GM12878 (cell line): ENCODE measurements around the gene MGAT5. TPM values are rescaled to one million over a fixed set of nuclear protein-coding genes. Genes with fewer than 3 reads are reported as not detected.
A peak's percentile ranks its signal among the peaks of the same experiment; 100 is the strongest.

Experiments
- ATAC-seq: fragments of 200-7000 bp; cut with Tn5 transposase; 3 replicates; pipeline ENCODE4 v1.9.1; 2020; ENCODE audit warnings: mild to moderate bottlenecking, moderate library complexity
- BruUV-seq: library from RNA; stranded (reverse); fragments of 400-500 nt; replicated peaks from 2 replicates; lab custom pipeline; 2021; lab: Mats Ljungman, UMichigan
- CTCF ChIA-PET: fragments of 300-600 bp; sonication (Branson Sonifier 250); formaldehyde crosslinking; extraction: SDS; loops from one replicate; lab custom pipeline; 2021; ENCODE audit warnings: inconsistent platforms; lab: Yijun Ruan, JAX
- POLR2A ChIA-PET: fragments of 350-600 bp; formaldehyde crosslinking; extraction: SDS; loops from one replicate; lab custom pipeline; 2021; ENCODE audit warnings: inconsistent platforms; lab: Charles Lee
- RAD21 ChIA-PET: fragments of 300-600 bp; sonication (Branson Sonifier 250); formaldehyde crosslinking; loops from one replicate; lab custom pipeline; 2023; ENCODE audit warnings: antibody characterized with exemption; ENCODE audit not compliant: unreplicated experiment; lab: Charles Lee
- SMC1A ChIA-PET: fragments of 300-600 bp; sonication (Branson Sonifier 250); formaldehyde crosslinking; loops from one replicate; lab custom pipeline; 2023; ENCODE audit not compliant: unreplicated experiment, uncharacterized antibody; lab: Charles Lee
- DNase-seq: peaks from one replicate; pipeline ENCODE4 v3.0.0-alpha.2; 2011; ENCODE audit warnings: low read depth, low spot score
- FAIRE-seq: peaks from 3 replicates; lab custom pipeline; 2011; peaks lifted over from hg19 to GRCh38; lab: Jason Lieb, UNC
- H2AFZ ChIP-seq: 2 replicates; pipeline ENCODE4 v1.6.0; 2011; ENCODE audit warnings: low read depth, low read length, control low read depth; ENCODE audit not compliant: control insufficient read depth
- H3K27ac ChIP-seq: 2 replicates; pipeline ENCODE4 v1.5.1; 2011; ENCODE audit warnings: control low read depth; ENCODE audit not compliant: control insufficient read depth, insufficient read depth
- H3K27me3 ChIP-seq, 2 experiments: replicated peaks in 1 of 2; 2 replicates each; pipeline versions ENCODE4 v1.6.0 to v1.6.1; 2011; ENCODE audit warnings: low read length in 1 of 2; ENCODE audit not compliant: control insufficient read depth in 2 of 2, insufficient read depth in 2 of 2
- H3K36me3 ChIP-seq, 2 experiments: 2 replicates each; pipeline ENCODE4 v1.5.1; 2011; ENCODE audit warnings: low read length in 1 of 2; ENCODE audit not compliant: control insufficient read depth in 2 of 2, insufficient read depth in 2 of 2
- H3K4me1 ChIP-seq: 2 replicates; pipeline ENCODE4 v1.6.1; 2011; ENCODE audit warnings: mild to moderate bottlenecking, low read length, moderate library complexity, mixed read lengths; ENCODE audit not compliant: control insufficient read depth, insufficient read depth
- H3K4me2 ChIP-seq: 2 replicates; pipeline ENCODE4 v1.6.0; 2011; ENCODE audit warnings: control low read depth; ENCODE audit not compliant: control insufficient read depth, insufficient read depth
- H3K4me3 ChIP-seq: fragments of 200-600 bp; sonication (generic); 2 replicates; pipeline ENCODE4 v1.5.1; 2016
- H3K79me2 ChIP-seq: 2 replicates; pipeline ENCODE4 v1.6.0; 2011; ENCODE audit warnings: low read length; ENCODE audit not compliant: control insufficient read depth, insufficient read depth
- H3K9ac ChIP-seq: 2 replicates; pipeline ENCODE4 v1.8.0; 2011; ENCODE audit warnings: low read length, control low read depth, mixed read lengths; ENCODE audit not compliant: control insufficient read depth, insufficient read depth
- H3K9me3 ChIP-seq: replicated peaks from 3 replicates; pipeline ENCODE4 v1.5.1; 2011; ENCODE audit warnings: mild to moderate bottlenecking, low read length; ENCODE audit not compliant: control insufficient read depth, insufficient read depth
- H4K20me1 ChIP-seq: 2 replicates; pipeline ENCODE4 v1.6.0; 2011; ENCODE audit not compliant: control insufficient read depth, insufficient read depth
- CTCF ChIP-seq, 3 experiments: IDR thresholded peaks in 2 of 3; conservative IDR thresholded peaks in 1 of 3; 2 replicates each; pipeline ENCODE4 v1.5.1; 2011; ENCODE audit warnings: low read depth in 3 of 3, low read length in 3 of 3, mild to moderate bottlenecking in 3 of 3, control low read depth in 2 of 3, moderate library complexity in 2 of 3, inconsistent platforms in 1 of 3, mixed read lengths in 1 of 3; ENCODE audit not compliant: control insufficient read depth in 2 of 3, insufficient read depth in 1 of 3; ENCODE audit errors: extremely low read depth in 1 of 3
- FOXK2 ChIP-seq: fragments of 450-650 bp; IDR thresholded peaks from 2 replicates; pipeline ENCODE4 v1.6.1; 2017; ENCODE audit warnings: mild to moderate bottlenecking, moderate library complexity
- HDAC6 ChIP-seq: fragments of 200-600 bp; sonication (generic); IDR thresholded peaks from one replicate; pipeline ENCODE4 v1.8.0; 2017; ENCODE audit warnings: antibody characterized with exemption; ENCODE audit not compliant: unreplicated experiment
- IKZF2 ChIP-seq, 2 experiments: fragments of 450-650 bp; IDR thresholded peaks; 2 replicates each; pipeline ENCODE4 v1.6.1; 2017; ENCODE audit warnings: mild to moderate bottlenecking in 2 of 2, moderate library complexity in 2 of 2
- JUND ChIP-seq: IDR thresholded peaks from 2 replicates; pipeline ENCODE4 v1.6.1; 2012; ENCODE audit warnings: low read depth, mild to moderate bottlenecking, low read length, improper control_type of control experiment, moderate library complexity
- NBN ChIP-seq: fragments of 450-650 bp; IDR thresholded peaks from 2 replicates; pipeline ENCODE4 v1.6.1; 2016
- RAD21 ChIP-seq: IDR thresholded peaks from 2 replicates; pipeline ENCODE4 v1.6.1; 2011; ENCODE audit warnings: mild to moderate bottlenecking, low read depth, low read length, moderate library complexity; ENCODE audit not compliant: insufficient read depth
- RBBP5 ChIP-seq: fragments of 200-600 bp; sonication (generic); conservative IDR thresholded peaks from 2 replicates; pipeline ENCODE4 v1.6.1; 2016
- RUNX3 ChIP-seq: IDR thresholded peaks from 2 replicates; pipeline ENCODE4 v1.6.1; 2012; ENCODE audit warnings: low read length, inconsistent platforms
- SMAD1 ChIP-seq: fragments of 450-650 bp; IDR thresholded peaks from 2 replicates; pipeline ENCODE4 v1.6.1; 2018; ENCODE audit warnings: mild to moderate bottlenecking, low read depth; ENCODE audit not compliant: partially characterized antibody
- TAF1 ChIP-seq: IDR thresholded peaks from 2 replicates; pipeline ENCODE4 v1.6.1; 2011; ENCODE audit warnings: mild to moderate bottlenecking, low read depth, low read length, borderline replicate concordance
- TCF3 ChIP-seq: IDR thresholded peaks from 2 replicates; pipeline ENCODE4 v1.6.1; 2012; ENCODE audit warnings: low read depth, mild to moderate bottlenecking, low read length, borderline replicate concordance; ENCODE audit not compliant: insufficient read depth
- ZBTB4 ChIP-seq: fragments of 450-650 bp; formaldehyde crosslinking; IDR thresholded peaks from 2 replicates; pipeline ENCODE4 v1.4.0; 2022; ENCODE audit warnings: mild to moderate bottlenecking, moderate library complexity
- ZNF384 ChIP-seq: IDR thresholded peaks from 2 replicates; pipeline ENCODE4 v1.6.1; 2012; ENCODE audit warnings: low read depth, mild to moderate bottlenecking, low read length, improper control_type of control experiment, borderline replicate concordance
- WGBS: methylation state at CpG from one replicate; pipeline ENCODE4 v1.1.6; 2016; ENCODE audit warnings: low lambda C conversion rate; ENCODE audit not compliant: insufficient replicate concordance, insufficient coverage; ENCODE audit errors: missing lambda C conversion rate; 5-methylcytosine and 5-hydroxymethylcytosine counted together
- in situ Hi-C: fragments of 300-500 bp; cut with MboI; formaldehyde crosslinking; loops from 9 replicates; pipeline ENCODE4 v1.14.3; 2018; ENCODE audit warnings: mixed read lengths
- intact Hi-C: fragments of 100-400 bp; cut with micrococcal nuclease; formaldehyde crosslinking; loops from one replicate; pipeline ENCODE4 v1.14.2; 2022; ENCODE audit not compliant: unreplicated experiment
- polyA plus RNA-seq, 11 experiments: library from polyadenylated mRNA; depleted of rRNA in 4 of 11; unstranded in 6 of 11; stranded (reverse) in 5 of 11; fragments of >200 nt; fragmentation: Nextera tagmentation in 4 of 11; fragmentation: Illumina TruSeq in 1 of 11; extraction: Ambion mirVana in 4 of 11; extraction: Trizol in 1 of 11; gene quantifications; 1 replicate in 1 of 11; 2 replicates in 10 of 11; pipeline versions ENCODE4 v1.2.1 to v1.2.3, GENCODE V29; 2011 to 2016; ENCODE audit warnings: inconsistent platforms in 2 of 11, missing spikeins in 2 of 11, low read depth in 1 of 11
- total RNA-seq, 4 experiments: library from RNA; depleted of rRNA in 3 of 4; stranded (reverse); fragments of >200 nt in 3 of 4; fragmentation: Illumina TruSeq in 1 of 4; extraction: Trizol in 1 of 4; gene quantifications; 2 replicates each; pipeline versions ENCODE4 v1.2.1 to v1.2.3, GENCODE V29; 2013 to 2021
- TF ChIP-seq, protein P1 (sequence below): fragments of 450-650 bp; IDR thresholded peaks from 2 replicates; pipeline ENCODE4 v1.6.1; 2018; ENCODE audit warnings: mild to moderate bottlenecking, low read depth, moderate library complexity; ENCODE audit not compliant: partially characterized antibody

The MGAT5 gene
- total and polyA plus RNA-seq, 10 of the 15 experiments (the other 5 are each of a cell fraction or from before 2014, with no cell fraction given): 4.9 to 104 (median 36.2) TPM

DNA sequence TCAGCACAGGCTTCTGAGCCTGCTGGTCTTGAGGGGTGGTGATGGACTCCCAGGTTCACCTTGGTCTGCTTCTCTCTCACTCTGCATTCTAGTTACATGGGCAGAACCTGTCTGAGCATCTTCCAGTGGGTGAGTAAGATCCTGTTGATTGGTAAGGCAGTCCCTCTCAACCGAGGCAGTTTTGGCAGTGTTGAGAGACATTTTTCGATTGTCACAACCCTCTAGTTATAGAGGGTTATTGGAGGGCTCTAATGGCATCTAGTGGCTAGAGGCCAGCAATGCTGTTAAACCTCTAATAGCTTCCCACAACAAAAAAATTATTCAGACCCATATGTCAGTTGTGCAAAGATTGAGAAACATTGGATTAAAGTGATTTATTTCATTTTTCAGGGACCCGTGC is 9.3 kb upstream of the MGAT5 start:
- H2AFZ ChIP-seq: no peak overlapping the region
- POLR2A ChIA-PET: interaction anchor here (1.1 to 1.3 kb wide), 2 partner anchors 126 to 167 kb away, joined by 3 read pairs; no protein-coding TSS in a partner anchor
- CTCF ChIA-PET: interaction anchor here (0.7 to 5.3 kb wide), 25 partner anchors 10 to 357 kb away, joined by 3 to 173 read pairs (median 14); partner anchors contain the start of gene MGAT5
- TF ChIP-seq FOXK2: no peak
- peak; percentile 84 for TF ChIP-seq RAD21
- TF ChIP-seq HDAC6: no peak
- TF ChIP-seq RUNX3: peak; percentile 18; the same call in 1 of the 2 replicates
- TF ChIP-seq, protein P1, sequence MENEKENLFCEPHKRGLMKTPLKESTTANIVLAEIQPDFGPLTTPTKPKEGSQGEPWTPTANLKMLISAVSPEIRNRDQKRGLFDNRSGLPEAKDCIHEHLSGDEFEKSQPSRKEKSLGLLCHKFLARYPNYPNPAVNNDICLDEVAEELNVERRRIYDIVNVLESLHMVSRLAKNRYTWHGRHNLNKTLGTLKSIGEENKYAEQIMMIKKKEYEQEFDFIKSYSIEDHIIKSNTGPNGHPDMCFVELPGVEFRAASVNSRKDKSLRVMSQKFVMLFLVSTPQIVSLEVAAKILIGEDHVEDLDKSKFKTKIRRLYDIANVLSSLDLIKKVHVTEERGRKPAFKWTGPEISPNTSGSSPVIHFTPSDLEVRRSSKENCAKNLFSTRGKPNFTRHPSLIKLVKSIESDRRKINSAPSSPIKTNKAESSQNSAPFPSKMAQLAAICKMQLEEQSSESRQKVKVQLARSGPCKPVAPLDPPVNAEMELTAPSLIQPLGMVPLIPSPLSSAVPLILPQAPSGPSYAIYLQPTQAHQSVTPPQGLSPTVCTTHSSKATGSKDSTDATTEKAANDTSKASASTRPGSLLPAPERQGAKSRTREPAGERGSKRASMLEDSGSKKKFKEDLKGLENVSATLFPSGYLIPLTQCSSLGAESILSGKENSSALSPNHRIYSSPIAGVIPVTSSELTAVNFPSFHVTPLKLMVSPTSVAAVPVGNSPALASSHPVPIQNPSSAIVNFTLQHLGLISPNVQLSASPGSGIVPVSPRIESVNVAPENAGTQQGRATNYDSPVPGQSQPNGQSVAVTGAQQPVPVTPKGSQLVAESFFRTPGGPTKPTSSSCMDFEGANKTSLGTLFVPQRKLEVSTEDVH: no peak
- TF ChIP-seq SMAD1: no peak
- no peak for TF ChIP-seq JUND
- no peak for TF ChIP-seq TCF3
- no peak for TF ChIP-seq TAF1
- no peak for TF ChIP-seq ZBTB4 (CRISPR knock-in tag)
- no peak for TF ChIP-seq RBBP5
- TF ChIP-seq NBN: no peak
- no peak for TF ChIP-seq IKZF2 (IDR thresholded peaks at IDR 0.05)
- peak; percentile 32 to 54 (median 39); a peak in 5 of 6 replicates for TF ChIP-seq CTCF (IDR thresholded peaks at IDR 0.05 in 2 of 3, conservative IDR thresholded peaks at IDR 0.05 in 1 of 3; ENCODE audit: control insufficient read depth in 2 of 3, extremely low read depth in 1 of 3, insufficient read depth in 1 of 3, low read depth in 3 of 3, low read length in 3 of 3)
- TF ChIP-seq ZNF384: no peak

More for the DNA sequence above, 9.3 kb upstream of the MGAT5 start:
- Histone ChIP-seq H3K4me2 (peak overlapping the region; percentile 39), H3K79me2 (peaks cover 83% of the 10 kb centered on the region), H3K9ac (no peak overlapping the region), H3K27me3 (no peaks in the 10 kb centered on the region), H3K4me1 (peaks cover 57% of the 10 kb centered on the region), H4K20me1 (no peaks in the 10 kb centered on the region), H3K27ac (peak overlapping the region; percentile 36), H3K9me3 (no peaks in the 10 kb centered on the region), H3K36me3 (no peaks in the 10 kb centered on the region; a peak in 2 of 4 replicates), H3K4me3 (no peak overlapping the region)
- BruUV-seq: no TSS peak
- intact Hi-C loops: loop anchor here (10.0 kb wide), 1 partner anchor 360 kb away; no protein-coding TSS in a partner anchor
- 50% methylated on average over 3 of the region's 3 CpGs for WGBS
- ChIA-PET SMC1A (interaction anchor here (1.0 to 5.4 kb wide), 15 partner anchors 9 to 360 kb away, joined by 3 to 100 read pairs (median 12); partner anchors contain the start of gene MGAT5), RAD21 (interaction anchor here (0.8 to 5.3 kb wide), 12 partner anchors 9 to 358 kb away, joined by 3 to 113 read pairs (median 5); partner anchors contain the start of gene MGAT5)
- FAIRE-seq (no peak), ATAC-seq (peak; percentile 40), DNase-seq (no peak)
- in situ Hi-C loops: loop anchor here (5.0 kb wide), 1 partner anchor 127 kb away; no protein-coding TSS in a partner anchor
